Measurements from ENCODE around the gene PRRG3.

The PRRG3 gene

GRCh38 chrX:151746502-151746901 lies 51.2 kb downstream of the PRRG3 start:
- DNase-seq: no peak

- DNase-seq: no peak
These were observed 55.3 kb downstream of the PRRG3 start for GRCh38 chrX:151750511-151750910.

GRCh38 chrX:151752847-151753246 lies 57.6 kb downstream of the PRRG3 start:
- no peak for DNase-seq

DNA sequence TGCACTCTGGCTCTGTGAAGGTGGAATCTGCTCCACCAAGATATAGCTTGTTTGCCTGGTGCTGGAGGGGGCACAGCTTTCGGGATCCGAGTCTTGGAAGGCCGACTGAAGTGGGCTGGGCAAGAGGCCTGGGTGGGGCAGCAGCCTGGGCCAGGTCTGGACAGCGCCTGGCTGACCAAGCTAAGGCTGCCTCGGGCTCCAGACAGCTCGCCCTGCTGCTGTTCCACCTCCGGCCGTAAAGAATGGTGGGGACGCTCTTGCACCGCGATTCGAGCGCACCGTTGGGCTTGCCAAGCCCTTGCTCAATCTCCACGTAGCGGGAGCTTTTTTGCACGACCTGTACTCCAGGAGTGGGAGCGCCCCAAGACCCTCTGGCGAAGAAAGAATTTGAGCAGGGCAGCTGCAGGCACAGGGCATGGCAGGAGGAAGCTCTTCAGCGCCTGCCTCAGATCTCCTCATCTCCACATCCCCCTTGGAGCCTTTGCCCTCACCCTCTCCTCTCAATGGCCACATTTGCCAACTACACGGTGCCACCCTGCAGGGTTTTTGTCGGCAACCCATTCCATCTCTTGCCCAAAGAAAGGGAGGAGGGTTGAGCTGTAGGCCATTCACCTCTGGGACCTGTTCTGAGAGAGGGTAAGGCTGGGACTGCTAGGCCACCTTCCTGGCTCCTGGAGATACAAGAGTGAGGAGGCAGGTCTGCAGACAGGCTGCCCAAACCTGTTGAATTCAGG lies 58.2 kb downstream of the PRRG3 start:
- DNase-seq: no peak

GRCh38 chrX:151754047-151754429 lies 58.8 kb downstream of the PRRG3 start:
- no peak for DNase-seq

DNA sequence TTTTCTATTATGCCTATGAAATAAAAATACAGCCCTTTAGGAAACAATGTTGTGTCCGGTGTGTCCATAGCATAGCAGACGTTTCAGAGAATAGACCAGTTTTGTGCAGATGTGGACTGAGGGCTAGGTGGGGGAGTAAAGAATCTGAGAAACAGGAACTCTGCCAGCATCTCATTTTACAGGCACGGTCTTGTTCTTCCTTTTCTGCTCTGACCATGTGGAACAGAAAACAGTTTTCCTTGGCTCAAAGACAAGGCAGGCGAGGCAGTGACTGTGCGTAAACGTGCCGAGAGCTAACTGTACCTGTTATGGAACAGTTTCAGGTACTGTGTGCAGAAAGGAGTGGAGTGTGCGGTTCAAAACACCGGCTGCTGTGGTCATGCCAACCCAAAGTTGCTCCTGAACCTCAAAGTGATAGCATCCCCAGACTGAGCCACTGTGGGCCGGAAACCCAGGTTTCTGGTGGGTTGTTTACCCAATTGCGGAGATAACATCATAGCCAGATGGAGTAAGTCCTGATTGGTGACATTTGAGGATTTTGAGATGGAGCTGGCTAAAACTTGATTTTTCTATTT lies 59.5 kb downstream of the PRRG3 start:
- DNase-seq: no peak
